Peyer's patch (tissue), 4 donors: ENCODE measurements around the gene DPH7.

Experiments
- POLR2A ChIP-seq, 2 donors: fragments of 450-650 bp; IDR thresholded peaks; one replicate each; pipeline ENCODE4 v1.5.1; 2017; ENCODE audit warnings: antibody characterized with exemption in 2 of 2, mild to moderate bottlenecking in 2 of 2, moderate library complexity in 2 of 2
- TF ChIP-seq, protein P1 (sequence below), 6 experiments: fragments of 450-650 bp in 4 of 6; fragments of 200-600 bp in 2 of 6; sonication (generic) in 1 of 6; IDR thresholded peaks; one replicate each; pipeline ENCODE4 v1.5.1; 2017 to 2019; ENCODE audit warnings: antibody characterized with exemption in 6 of 6, mild to moderate bottlenecking in 3 of 6, moderate library complexity in 1 of 6

DNA sequence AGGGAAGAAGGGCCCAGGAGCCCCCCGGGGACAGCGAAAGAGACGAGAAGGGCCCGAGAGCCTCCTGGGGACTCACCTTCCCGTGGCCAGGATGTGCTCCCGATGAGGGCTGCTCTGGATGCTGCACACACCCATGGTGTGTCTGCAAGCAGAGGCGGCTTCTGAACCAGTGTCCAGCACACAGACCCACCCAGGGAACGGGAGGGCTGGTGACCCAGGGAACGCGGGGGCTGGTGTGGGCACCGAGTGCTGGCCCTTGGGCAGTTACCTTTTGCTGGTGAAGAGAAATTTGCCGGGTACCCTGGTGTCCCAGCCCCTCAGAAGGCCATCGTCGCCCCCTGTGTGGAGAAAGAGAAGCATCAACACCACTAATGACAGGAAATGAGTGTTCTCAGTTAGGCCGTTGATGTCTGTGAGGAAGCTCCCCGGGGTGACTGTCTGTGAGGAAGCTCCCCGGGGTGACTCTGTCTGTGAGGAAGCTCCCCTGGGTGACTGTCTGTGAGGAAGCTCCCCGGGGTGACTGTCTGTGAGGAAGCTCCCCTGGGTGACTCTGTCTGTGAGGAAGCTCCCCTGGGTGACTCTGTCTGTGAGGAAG is 13.8 kb downstream of the DPH7 start:
- TF ChIP-seq, protein P1, sequence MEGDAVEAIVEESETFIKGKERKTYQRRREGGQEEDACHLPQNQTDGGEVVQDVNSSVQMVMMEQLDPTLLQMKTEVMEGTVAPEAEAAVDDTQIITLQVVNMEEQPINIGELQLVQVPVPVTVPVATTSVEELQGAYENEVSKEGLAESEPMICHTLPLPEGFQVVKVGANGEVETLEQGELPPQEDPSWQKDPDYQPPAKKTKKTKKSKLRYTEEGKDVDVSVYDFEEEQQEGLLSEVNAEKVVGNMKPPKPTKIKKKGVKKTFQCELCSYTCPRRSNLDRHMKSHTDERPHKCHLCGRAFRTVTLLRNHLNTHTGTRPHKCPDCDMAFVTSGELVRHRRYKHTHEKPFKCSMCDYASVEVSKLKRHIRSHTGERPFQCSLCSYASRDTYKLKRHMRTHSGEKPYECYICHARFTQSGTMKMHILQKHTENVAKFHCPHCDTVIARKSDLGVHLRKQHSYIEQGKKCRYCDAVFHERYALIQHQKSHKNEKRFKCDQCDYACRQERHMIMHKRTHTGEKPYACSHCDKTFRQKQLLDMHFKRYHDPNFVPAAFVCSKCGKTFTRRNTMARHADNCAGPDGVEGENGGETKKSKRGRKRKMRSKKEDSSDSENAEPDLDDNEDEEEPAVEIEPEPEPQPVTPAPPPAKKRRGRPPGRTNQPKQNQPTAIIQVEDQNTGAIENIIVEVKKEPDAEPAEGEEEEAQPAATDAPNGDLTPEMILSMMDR (IDR thresholded peaks at IDR 0.05), result no peak
- no peak for TF ChIP-seq POLR2A (IDR thresholded peaks at IDR 0.05)
